Liver (tissue), 3 donors: ENCODE measurements around the gene ZYG11B.
"Not testable (repeated sequence)": the region's sequence is repeated elsewhere in the genome, so short reads cannot be mapped to it uniquely, and the experiment has no call there.

Source experiments
- GABPA ChIP-seq, 2 donors: IDR thresholded peaks in 1 of 2; conservative IDR thresholded peaks in 1 of 2; 2 replicates each; pipeline ENCODE4 v1.6.1; 2016; ENCODE audit warnings: antibody characterized with exemption in 2 of 2, mild to moderate bottlenecking in 1 of 2, moderate library complexity in 1 of 2
- JUND ChIP-seq, 2 donors: IDR thresholded peaks; 2 replicates each; pipeline ENCODE4 v1.6.1; 2016; ENCODE audit warnings: antibody characterized with exemption in 2 of 2
- RXRA ChIP-seq, 2 donors: IDR thresholded peaks; 2 replicates each; pipeline ENCODE4 v1.6.1; 2017 to 2018; ENCODE audit warnings: antibody characterized with exemption in 2 of 2, mild to moderate bottlenecking in 1 of 2
- SP1 ChIP-seq: IDR thresholded peaks from 2 replicates; pipeline ENCODE4 v1.6.1; 2018; ENCODE audit warnings: antibody characterized with exemption, mild to moderate bottlenecking
- TF ChIP-seq, protein P1 (sequence below): fragments of 150-350 bp; IDR thresholded peaks from 2 replicates; pipeline ENCODE4 v1.5.1; 2017; ENCODE audit warnings: improper control_type of control experiment, low read depth, low read length; ENCODE audit not compliant: missing input control
- TF ChIP-seq, protein P2 (sequence below): IDR thresholded peaks from 2 replicates; pipeline ENCODE4 v1.6.1; 2016; ENCODE audit warnings: antibody characterized with exemption, mild to moderate bottlenecking
- donor health status: healthy.
- donor health status: healthy.

DNA sequence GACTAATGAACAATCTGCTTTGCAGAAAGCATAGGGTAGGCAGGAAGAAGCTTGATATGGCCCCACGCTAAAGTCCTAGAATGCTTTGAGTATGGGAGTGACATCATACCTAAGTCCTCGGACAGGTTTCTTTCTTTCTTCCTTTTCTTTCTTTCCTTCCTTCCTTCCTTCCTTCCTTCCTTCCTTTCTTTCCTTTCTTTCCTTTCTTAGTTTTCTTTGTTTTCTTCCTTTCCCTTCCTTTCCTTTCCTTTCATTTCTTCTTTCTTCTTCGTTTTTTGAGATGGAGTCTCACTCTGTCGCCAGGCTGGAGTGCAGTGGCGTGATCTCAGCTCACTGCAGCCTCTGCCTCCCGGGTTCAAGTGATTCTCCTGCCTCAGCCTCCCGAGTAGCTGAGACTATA is 67.5 kb downstream of the ZYG11B start:
- not testable (repeated sequence) for TF ChIP-seq RXRA (IDR thresholded peaks at IDR 0.05); SP1; GABPA (IDR thresholded peaks at IDR 0.05 in 1 of 2, conservative IDR thresholded peaks at IDR 0.05 in 1 of 2); JUND (IDR thresholded peaks at IDR 0.05)
- TF ChIP-seq, protein P1, sequence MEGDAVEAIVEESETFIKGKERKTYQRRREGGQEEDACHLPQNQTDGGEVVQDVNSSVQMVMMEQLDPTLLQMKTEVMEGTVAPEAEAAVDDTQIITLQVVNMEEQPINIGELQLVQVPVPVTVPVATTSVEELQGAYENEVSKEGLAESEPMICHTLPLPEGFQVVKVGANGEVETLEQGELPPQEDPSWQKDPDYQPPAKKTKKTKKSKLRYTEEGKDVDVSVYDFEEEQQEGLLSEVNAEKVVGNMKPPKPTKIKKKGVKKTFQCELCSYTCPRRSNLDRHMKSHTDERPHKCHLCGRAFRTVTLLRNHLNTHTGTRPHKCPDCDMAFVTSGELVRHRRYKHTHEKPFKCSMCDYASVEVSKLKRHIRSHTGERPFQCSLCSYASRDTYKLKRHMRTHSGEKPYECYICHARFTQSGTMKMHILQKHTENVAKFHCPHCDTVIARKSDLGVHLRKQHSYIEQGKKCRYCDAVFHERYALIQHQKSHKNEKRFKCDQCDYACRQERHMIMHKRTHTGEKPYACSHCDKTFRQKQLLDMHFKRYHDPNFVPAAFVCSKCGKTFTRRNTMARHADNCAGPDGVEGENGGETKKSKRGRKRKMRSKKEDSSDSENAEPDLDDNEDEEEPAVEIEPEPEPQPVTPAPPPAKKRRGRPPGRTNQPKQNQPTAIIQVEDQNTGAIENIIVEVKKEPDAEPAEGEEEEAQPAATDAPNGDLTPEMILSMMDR, result not testable (repeated sequence)
- TF ChIP-seq, protein P2, sequence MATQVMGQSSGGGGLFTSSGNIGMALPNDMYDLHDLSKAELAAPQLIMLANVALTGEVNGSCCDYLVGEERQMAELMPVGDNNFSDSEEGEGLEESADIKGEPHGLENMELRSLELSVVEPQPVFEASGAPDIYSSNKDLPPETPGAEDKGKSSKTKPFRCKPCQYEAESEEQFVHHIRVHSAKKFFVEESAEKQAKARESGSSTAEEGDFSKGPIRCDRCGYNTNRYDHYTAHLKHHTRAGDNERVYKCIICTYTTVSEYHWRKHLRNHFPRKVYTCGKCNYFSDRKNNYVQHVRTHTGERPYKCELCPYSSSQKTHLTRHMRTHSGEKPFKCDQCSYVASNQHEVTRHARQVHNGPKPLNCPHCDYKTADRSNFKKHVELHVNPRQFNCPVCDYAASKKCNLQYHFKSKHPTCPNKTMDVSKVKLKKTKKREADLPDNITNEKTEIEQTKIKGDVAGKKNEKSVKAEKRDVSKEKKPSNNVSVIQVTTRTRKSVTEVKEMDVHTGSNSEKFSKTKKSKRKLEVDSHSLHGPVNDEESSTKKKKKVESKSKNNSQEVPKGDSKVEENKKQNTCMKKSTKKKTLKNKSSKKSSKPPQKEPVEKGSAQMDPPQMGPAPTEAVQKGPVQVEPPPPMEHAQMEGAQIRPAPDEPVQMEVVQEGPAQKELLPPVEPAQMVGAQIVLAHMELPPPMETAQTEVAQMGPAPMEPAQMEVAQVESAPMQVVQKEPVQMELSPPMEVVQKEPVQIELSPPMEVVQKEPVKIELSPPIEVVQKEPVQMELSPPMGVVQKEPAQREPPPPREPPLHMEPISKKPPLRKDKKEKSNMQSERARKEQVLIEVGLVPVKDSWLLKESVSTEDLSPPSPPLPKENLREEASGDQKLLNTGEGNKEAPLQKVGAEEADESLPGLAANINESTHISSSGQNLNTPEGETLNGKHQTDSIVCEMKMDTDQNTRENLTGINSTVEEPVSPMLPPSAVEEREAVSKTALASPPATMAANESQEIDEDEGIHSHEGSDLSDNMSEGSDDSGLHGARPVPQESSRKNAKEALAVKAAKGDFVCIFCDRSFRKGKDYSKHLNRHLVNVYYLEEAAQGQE, result not testable (repeated sequence)
